NCI-H1417 (cell line): ENCODE measurements around the gene SLC4A11.
"Not testable (repeated sequence)": the region's sequence is repeated elsewhere in the genome, so short reads cannot be mapped to it uniquely, and the experiment has no call there.

Experiments used
- DNase-seq, 3 experiments: peaks; one replicate each; lab custom pipeline; 2025; lab: John Stamatoyannopoulos, UW

Gene SLC4A11

DNA sequence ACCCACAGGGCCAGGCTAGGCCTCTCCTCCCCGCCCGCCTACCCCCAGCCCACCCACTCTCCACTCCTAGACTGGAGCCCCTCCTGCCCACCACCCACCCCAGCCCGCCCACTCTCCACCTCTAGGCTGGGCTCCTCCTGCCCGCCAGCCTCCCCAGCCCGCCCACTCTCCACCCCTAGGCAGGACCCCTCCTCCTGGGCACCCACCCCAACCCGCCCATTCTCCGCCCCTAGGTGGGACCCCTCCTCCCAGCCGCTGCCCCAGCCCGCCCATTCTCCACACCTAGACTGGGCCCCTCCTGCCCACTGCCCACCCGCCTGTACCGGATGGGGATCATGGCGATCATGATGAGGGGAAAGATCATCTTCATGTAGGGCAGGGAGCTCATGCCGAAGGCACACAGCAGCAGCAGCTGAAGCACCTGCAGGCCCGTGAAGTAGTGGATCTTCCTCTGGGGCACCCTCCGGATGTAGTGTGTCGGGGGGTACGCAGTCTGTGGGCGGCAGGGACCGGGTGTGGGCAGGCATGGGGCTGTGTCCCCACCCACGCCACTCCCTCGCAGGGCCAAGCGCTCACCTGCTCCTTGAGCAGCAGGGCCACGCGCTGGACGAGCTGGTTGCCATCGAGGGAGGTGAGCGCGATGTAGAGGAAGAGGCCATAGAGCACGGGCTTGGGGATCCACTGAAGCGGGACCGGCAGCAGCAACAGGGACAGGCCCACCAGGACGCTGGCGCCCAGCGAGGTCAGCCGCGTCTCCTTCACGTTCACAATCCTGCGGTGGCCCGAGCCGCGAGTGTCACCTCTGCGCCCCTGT lies 10.8 kb downstream of the SLC4A11 start:
- DNase-seq = no peak

DNA sequence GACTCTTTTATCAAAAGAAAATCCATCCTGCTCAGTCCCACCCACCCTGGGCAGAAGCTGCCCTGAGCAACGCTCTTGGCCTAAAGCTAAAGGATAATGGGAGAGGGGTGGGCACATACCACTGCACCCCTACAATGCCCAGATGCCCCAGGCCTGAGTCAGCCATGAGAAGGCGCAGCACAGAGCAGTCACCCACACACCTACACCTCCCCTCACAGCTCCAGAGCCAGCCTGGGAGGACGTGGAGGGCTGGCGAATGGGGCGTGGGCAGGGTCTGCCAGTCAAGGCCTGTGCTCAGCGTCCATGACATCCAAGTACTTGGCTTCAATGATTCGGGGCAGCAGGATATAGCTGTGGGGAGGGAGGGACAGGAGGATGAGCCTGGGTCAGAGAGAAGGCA lies 11.5 kb downstream of the SLC4A11 start:
- no peak for DNase-seq

DNA sequence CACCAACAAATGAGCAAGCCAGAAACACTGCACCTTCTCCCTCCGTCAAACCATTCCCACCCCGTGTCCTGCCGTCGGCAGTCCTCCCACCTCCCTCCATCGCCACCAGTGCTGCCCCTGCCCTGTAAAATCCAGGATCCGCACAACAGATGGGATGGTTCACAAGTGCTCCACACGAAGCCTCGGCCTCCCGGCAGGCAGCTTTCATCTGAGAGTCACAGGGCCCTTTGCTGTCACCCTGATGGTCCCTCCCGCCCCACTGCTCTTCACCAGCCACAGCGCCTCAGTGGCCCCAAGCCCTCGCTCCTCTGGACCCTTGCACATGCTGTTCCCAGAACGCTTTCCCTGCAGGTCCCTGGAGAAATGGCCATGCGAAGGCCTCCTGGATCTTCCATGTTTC lies 12.1 kb downstream of the SLC4A11 start:
- no peak for DNase-seq

DNA sequence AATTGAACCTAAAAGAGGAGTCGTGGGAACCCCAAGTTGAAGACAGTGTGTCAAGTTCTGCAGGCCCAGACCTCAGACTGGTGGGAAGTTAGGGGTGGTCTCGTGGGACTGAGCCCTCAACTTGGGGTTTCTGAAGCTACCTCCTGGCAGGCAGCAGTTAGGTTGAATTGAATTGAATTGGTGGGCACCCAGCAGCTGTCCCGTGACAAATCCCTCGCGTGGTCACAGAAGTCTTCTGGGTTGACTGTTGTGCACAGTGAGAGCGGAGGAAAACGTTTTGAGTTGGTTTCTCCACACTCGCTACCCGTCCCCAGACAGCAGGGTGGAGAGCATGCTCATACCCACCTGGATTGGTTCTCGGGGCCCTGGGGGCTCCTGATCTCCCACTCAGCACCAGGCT lies 12.9 kb downstream of the SLC4A11 start:
- no peak for DNase-seq

DNA sequence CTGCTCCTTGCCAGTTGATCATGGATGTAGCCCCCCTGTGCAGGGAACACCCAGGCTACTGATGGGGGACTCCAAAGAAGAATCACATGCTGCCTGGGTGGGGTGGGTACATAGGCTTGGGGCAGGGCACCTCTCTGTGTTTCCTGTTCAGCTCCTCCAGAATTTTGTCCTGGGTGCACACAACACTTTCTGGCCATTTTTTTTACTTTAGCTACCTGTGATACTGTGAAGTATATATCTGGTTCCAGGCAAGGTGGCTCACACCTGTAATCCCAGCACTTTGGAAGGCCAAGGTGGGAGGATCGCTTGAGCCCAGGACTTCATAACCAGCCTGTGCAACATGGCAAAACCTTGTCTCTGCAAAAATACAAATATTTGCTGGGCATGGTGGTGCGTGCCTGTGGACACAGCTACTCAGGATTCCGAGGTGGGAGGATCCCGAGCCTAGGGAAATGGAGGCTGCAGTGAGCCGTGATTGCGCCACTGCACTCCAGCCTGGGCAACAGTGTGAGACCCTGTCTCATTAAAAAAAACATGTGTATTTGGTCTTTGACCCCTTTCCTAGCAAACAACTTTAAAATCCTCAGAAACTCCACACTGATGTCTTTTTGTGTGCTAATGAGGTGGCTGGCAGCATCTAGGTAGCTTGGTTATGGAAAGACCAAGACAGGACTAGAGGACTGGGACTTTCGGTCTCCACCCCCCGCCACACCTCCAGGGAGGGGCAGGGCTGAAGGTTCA lies 14.1 kb downstream of the SLC4A11 start:
- no peak for DNase-seq

DNA sequence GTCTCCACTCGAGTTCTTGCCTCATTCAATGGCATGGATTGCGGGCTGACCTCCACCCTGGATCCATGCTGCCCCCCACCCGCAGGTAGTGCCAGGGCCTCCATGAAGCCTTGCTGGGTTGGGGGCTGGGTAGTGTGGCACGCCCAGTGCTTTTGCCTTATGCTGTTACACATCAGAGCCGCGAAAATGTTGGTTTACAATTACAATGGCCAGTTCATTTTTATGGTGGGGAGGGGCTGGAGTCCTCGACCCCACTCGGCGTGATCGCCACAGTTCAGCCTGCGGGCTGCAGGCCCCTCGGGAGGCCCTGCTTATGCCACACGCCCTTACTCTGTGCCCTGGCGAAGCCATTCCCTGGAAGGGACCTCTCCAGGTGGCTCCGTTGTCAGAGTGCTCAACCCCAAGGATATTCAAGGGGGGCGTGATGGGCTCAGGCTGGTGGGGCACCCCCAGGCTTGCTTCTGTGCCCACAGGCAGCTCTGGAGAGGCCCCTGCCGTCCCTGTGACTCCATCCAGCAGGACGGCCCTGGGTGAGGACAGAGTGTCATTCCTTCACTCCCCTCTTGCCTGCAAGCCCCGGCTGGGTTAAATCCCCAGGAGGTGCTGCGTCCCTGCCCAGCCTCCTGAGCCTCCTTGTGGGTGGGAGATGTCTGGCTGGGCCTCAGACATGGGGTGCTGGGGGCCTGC lies 14.9 kb downstream of the SLC4A11 start:
- peak in 2 of 3 experiments; percentile 30 to 71 for DNase-seq

DNA sequence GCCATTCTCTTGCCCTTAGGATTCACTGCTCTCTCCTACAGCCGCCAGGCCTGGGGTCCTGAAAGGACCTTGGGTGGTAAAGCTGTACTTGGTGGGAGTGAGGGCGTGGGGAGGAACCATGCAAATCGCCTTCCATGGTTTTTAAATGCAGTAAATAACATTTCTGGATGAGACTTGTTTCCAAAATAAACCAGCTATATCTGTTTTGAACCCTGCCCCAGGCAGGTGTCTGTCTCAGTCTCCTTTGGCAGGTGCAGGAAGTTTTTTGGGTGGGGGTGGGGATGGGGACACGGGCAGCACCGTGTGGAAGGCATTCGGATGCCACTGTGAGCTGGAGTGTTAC lies 15.4 kb downstream of the SLC4A11 start:
- DNase-seq = peak in 2 of 3 experiments; percentile 71 to 81

DNA sequence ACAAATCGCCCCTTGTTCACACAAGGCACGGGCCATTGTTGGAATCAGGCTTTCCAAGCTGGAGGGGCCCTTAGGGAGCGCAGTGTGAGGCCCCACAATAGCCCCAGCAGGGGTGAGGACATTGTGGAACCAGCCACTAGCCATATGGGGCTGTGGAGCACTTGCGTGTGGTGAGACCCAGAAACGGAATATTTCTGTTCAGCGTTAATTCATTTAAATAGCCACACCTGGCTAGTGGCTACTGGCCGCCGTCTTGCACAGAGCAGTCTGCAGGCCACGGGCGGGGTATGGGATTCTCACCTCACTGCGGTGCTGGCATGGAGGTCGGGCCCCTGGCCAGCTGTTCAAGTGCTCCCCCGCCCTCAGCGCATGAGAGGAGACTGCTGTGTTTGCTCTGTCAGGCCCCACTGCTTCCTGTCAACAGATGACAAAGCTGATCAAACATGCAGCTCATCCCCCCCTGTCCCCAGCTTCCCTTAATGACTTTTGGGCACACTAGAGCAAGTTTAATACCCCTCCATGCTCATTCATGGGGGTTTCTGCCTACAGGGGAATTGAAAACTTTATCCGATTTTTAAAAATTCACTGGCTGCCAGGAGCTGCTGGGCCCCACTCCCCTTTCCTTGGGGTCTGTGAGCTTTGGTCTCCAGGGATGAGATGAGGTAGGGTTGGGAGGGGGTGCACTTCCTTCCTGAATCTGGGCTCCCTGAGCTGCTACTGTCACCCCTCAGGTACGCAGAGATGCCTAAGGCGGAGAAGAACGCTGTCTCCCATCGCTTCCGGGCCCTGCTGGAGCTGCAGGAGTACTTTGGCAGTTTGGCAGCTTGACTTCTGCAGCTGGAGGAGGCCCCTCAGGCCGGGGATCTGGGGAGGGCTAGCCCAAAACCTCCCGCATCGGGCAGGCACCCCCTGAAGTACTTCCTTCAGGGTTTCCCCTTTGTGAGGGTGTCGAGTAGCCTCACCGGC lies 16.1 kb downstream of the SLC4A11 start:
- peak; percentile 93 to 99 (median 96) for DNase-seq

DNA sequence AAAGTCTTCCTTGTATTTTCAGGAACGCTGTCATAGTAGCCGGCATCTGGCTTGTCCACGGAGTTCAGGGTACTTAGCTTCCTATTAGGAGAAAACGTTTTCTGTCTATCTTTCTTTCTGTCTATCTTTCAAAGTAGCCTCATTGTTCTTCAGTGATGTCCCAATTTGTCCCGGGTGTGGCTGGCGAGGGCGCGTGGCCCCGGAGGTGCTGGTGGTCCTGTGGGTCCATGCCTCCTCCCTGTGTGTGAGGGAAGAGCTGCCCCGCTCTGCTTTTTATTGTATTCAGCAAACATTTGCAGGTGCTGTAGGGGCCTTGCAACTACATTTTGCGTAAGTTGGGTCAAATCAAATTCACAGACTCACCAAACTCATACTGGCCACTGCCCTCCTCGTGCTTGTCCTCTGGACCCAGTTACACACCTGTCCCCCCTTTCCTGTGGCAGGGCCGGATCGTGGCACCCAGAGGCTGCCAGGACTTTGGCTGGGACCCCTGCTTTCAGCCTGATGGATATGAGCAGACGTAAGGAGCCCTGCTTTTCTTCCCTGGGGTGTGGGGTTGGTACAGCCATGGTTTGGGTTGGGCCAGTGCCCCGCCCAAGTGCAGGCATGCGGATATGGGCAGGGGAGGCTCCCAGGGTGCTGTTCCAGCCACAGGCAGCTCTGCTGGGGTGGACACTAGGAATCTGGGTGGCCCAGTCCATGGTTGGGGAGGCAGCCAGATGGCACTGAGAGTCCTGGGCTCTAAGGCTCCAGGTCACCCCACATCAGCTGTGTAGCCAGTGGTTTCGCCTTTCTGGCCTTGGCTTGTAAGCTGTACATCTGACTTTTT lies 17.4 kb downstream of the SLC4A11 start:
- DNase-seq = no peak

DNA sequence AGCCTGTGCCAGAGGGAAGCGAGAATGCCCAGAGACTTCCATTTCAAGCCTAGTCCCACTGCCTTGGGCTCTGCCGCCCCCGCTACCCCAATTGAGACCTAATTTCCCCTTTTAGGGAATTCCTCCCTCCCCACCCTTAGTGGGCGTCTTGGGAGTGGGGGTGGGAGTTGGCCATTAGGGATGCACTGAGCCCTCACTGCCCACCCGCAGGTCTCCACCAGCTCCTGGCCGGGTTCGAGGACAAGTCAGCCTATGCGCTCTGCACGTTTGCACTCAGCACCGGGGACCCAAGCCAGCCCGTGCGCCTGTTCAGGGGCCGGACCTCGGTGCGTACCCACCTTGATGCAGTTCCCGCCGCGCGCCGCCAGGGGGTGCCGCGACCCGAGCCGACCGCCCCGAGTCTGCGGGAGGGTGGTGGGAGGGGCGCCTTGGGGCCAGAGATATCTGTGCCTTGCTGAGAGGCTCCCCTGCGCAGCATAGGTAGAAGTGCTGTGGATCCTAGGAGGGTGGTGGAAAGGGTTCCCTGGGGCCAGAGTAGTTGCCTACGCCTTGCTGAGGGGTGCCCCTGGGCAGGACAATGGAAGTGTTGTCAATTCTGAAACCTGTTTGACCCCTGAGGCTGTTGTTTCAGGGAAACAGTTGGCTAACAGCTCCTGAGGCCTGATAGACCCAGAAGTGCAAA lies 20.5 kb downstream of the SLC4A11 start:
- peak; percentile 61 to 76 (median 67) for DNase-seq

DNA sequence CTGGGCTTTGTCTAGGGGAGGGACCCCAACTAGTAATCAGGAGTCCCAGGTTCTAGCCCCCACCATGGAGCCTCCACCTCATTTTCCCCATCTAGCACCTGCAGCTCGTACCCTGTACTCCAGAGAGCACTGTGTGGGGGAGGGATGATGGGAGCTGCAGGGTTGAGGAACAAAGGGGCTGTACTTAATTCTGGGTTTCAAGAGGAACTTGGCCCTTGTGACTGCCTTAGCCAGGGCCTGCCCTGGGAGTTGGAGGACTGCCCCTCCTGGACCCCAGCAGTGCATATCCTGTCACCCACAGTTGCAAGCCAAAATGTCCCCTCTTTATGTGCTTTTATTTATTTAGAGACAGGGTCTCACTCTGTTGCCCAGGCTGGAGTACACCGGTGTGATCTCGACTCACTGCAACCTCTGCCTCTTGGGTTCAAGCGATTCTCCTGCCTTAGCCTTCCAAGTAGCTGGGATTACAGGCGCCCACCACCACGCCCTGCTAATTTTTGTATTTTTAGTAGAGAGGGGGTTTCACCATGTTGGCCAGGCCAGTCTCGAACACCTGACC lies 23.6 kb downstream of the SLC4A11 start:
- not testable (repeated sequence) for DNase-seq

DNA sequence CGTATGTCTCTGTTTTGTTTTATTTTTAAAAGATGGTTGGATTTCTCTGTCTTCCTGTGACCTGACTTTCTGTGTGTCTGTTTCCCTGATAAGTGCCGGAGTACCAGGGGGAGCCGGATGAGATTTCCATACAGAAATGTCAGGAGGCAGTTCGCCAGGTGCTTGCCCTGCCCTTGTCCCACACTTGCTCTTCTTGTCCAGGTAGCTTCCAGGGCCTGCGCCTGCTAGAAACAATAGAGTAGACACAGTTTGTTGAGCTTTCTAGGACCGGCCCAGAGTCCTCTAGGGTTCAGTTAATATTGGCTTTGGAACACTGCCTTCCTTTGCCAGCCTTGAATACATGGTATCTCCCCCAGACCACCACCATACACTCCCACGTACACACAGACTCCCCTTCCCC lies 25.8 kb downstream of the SLC4A11 start:
- DNase-seq = no peak

DNA sequence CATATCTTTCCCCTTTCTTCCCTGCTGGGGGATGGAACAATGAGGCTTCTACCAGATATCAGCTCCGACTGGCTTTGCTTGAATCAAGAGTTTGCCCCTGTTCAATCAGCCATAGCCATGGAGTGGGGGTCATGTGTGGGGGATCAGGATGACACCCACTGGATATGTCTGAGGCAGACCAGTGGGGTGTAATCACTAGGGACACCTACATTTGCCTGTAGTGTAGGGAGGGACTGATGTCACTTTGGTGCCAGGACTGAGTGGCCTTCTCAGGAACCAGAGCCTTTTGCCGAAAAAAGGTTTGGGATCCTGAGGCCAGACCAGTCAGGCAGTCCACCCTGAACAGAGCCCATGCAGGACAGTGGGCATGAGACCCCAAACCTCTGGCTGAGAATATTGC lies 28.6 kb downstream of the SLC4A11 start:
- DNase-seq = no peak

DNA sequence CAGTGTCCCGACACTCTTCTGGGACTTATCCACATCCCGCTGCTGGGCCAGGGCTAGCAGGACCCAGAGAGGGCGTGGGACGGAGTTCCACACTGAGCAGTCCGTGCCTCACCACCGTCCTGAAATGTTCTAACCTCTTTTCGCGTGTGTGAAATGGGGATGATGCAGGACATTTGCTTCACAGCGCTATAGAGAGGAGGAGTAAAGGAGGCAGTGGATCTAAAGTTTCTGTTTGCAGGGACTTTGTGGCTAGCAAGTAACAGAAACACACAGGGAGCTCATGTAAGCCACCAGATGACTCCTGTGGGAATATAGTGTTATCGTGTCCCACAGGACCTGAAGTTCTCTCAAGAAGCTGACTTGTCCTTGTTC lies 29.1 kb downstream of the SLC4A11 start:
- DNase-seq = no peak

DNA sequence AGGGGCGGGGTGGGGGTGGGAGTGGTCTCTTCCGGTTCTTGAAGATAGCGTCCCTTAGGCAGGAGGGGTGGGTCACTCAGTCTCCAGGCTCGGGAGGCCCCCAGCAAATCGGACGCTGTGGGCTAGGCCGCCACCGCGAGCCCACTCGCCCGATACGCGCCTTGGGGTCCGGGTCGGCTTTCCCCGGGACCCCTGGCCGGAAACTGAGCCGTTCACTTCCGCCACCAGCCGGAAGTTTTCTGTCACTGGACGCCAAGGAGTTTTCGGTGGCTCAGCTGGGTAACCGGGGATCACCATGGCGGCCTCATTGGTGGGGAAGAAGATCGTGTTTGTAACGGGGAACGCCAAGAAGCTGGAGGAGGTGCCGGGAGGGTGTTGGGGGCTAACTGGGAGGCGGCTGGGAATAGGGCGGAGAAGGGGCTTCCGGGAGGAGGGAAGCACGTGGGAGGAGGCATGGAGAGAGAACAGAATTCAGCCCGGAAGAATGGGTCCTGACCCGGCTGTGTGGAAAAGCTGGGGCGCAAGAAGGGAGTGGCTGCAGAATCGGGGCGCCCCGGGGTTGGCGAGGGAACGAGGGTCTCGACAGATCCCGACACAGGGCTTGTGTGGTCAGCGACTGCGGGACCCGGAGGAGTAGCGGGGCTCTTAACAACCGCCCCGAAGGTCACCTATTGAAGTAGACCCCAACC lies 29.6 kb downstream of the SLC4A11 start, which contains the start of gene ITPA:
Gene ITPA, plus strand, starts transcription at position 242 of the 689 bp plus-strand sequence. Its CDS starts 54 bp downstream, at position 296.
- peak; percentile 54 to 71 (median 62) for DNase-seq

DNA sequence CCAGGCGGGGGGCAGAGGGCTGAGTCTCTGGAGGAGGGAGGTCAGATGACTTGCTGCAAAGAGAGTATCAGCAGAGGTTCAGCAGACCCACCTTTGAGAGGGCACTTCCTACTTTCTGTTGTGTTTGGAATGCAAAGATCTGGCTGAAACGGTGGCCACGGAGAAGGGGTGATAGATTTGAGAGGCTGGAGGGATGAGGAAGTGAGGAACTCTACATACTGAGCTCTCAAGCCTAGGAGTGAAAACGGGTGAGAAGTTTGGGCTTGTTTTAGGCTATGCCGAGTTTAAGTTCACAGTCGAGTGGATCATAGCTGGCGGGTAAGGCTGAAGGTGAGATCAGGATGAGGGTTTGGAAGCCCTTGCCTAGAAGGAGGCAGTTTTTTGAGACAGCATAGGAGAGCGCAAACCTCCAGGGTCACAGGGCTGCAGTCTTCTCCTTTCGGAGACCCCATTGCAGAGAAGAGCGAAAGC lies 30.2 kb downstream of the SLC4A11 start:
- DNase-seq = no peak

DNA sequence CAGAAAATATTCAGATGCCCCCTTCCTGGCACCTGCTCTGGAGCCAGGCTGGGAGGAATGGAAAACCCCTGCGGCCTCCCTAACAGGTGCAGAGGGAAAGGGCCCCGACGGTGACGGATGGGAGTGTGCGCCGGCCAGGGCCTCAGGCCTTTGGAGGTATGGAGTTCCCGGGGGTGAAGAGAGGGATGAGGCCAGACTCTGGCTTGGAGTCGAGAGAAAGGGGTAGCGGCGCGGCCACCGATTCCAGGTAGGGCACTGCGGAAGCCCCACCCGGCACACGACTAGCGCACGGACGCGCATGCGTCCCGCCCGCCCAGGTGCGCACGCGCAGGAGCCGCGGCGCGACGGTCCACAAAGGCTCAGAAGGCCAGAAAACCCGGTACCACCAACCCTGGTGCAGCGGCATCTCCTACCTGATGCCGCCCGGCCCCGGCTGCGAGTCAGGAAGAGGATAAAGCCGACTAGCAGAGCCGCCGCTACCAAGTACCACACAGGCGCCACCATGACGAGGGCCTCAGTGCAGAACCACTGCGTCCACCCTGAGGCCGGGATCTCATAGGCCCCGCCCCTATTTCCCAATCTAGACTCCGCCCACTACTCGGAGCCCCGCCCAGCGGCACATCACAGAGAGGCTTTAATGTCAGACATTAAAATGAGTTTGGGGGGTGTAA lies 34.7 kb downstream of the SLC4A11 start, which contains the start of gene DDRGK1:
Gene DDRGK1, minus strand, starts transcription at position 559 of the 671 bp plus-strand sequence. Its CDS starts 55 bp downstream, at position 504.
- DNase-seq = peak; percentile 94 to 98 (median 97)
